HG03139 (cell line): ENCODE data around the gene AP3B2.

Experiments
- ATAC-seq: cut with Tn5 transposase; IDR thresholded peaks from one replicate; pipeline ENCODE4 v1.9.1; 2021; ENCODE audit not compliant: unreplicated experiment

The AP3B2 gene

GRCh38 chr15:82698711-82699345, 10.8 kb downstream of the AP3B2 start:
- no peak for ATAC-seq

- ATAC-seq, result no peak
These were observed 11.8 kb downstream of the AP3B2 start for GRCh38 chr15:82697735-82698407.

GRCh38 chr15:82692171-82692570, 17.5 kb downstream of the AP3B2 start:
- no peak for ATAC-seq

GRCh38 chr15:82689147-82689546, 20.5 kb downstream of the AP3B2 start:
- no peak for ATAC-seq

GRCh38 chr15:82688691-82689090, 21.0 kb downstream of the AP3B2 start:
- ATAC-seq, result no peak

- ATAC-seq, result no peak
These were observed 28.3 kb downstream of the AP3B2 start for GRCh38 chr15:82681371-82681770.

- ATAC-seq, result peak; percentile 84
These were observed 29.2 kb downstream of the AP3B2 start for GRCh38 chr15:82680200-82681102.

- no peak for ATAC-seq
These were observed 30.0 kb downstream of the AP3B2 start for GRCh38 chr15:82679626-82680199.

GRCh38 chr15:82677720-82678323, 31.9 kb downstream of the AP3B2 start:
- ATAC-seq, result no peak

- ATAC-seq, result no peak
These were observed 34.8 kb downstream of the AP3B2 start for GRCh38 chr15:82674873-82675272.

- ATAC-seq, result no peak
These were observed 39.0 kb downstream of the AP3B2 start for GRCh38 chr15:82670699-82671098.

- no peak for ATAC-seq
These were observed 43.1 kb downstream of the AP3B2 start for GRCh38 chr15:82666606-82667005.

GRCh38 chr15:82664021-82664420, 45.7 kb downstream of the AP3B2 start:
- no peak for ATAC-seq

- no peak for ATAC-seq
These were observed 46.5 kb downstream of the AP3B2 start for GRCh38 chr15:82663186-82663600.

GRCh38 chr15:82662641-82663040, 47.0 kb downstream of the AP3B2 start:
- no peak for ATAC-seq

GRCh38 chr15:82660378-82660777, 49.3 kb downstream of the AP3B2 start:
- no peak for ATAC-seq

- no peak for ATAC-seq
These were observed 52.9 kb downstream of the AP3B2 start for GRCh38 chr15:82656641-82657266.

GRCh38 chr15:82655606-82656005, 54.1 kb downstream of the AP3B2 start:
- ATAC-seq, result no peak

- no peak for ATAC-seq
These were observed 56.0 kb downstream of the AP3B2 start for GRCh38 chr15:82653483-82654168.

GRCh38 chr15:82651708-82652107, 58.0 kb downstream of the AP3B2 start:
- ATAC-seq, result no peak
